Measurements from ENCODE around the gene PTPRA. TPM values are rescaled to one million over a fixed set of nuclear protein-coding genes. Genes with fewer than 3 reads are reported as not detected.

PTPRA gene
- total and polyA plus RNA-seq, 4 donors, result 8.7 to 24.3 (median 15.7) TPM

- no peak overlapping the region for H3K4me3 ChIP-seq (ENCODE audit: low read depth in 1 of 3, low read length in 3 of 3)
- no peaks in the 10 kb centered on the region for H3K36me3 ChIP-seq (ENCODE audit: control insufficient read depth in 4 of 4, insufficient read depth in 3 of 4, low read depth in 1 of 4, low read length in 3 of 4)
- no peak for TF ChIP-seq SP1 (IDR thresholded peaks at IDR 0.05)
- H3K4me1 ChIP-seq (ENCODE audit: control insufficient read depth in 4 of 4, insufficient read depth in 4 of 4, low read length in 3 of 4), result peaks cover 0 to 6% (median 0%) of the 10 kb centered on the region in 4 donors
- DNase-seq (ENCODE audit: low spot score), result no peak
- no peak overlapping the region for H3K27ac ChIP-seq (ENCODE audit: low read depth in 1 of 2, low read length in 2 of 2)
- no peaks in the 10 kb centered on the region for H3K27me3 ChIP-seq (ENCODE audit: control insufficient read depth in 4 of 4, insufficient read depth in 4 of 4, low read length in 3 of 4)
- WGBS, result 90% methylated on average over 3 of the region's 3 CpGs
- no peaks in the 10 kb centered on the region for H3K9me3 ChIP-seq (ENCODE audit: control insufficient read depth in 4 of 4, low read length in 3 of 4)
- no peak overlapping the region for H3K9ac ChIP-seq (ENCODE audit: low read depth in 1 of 2, low read length in 2 of 2)
Measured at GRCh38 chr20:2887715-2888114, 14.4 kb downstream of the PTPRA start.

GRCh38 chr20:2888224-2888955 is 15.1 kb downstream of the PTPRA start:
- peaks cover 0 to 6% (median under 1%) of the 10 kb centered on the region in 4 donors for H3K4me1 ChIP-seq (ENCODE audit: control insufficient read depth in 4 of 4, insufficient read depth in 4 of 4, low read length in 3 of 4)
- no peaks in the 10 kb centered on the region for H3K9me3 ChIP-seq (ENCODE audit: control insufficient read depth in 4 of 4, low read length in 3 of 4)
- no peak overlapping the region for H3K27ac ChIP-seq (ENCODE audit: low read depth in 1 of 2, low read length in 2 of 2)
- H3K27me3 ChIP-seq (ENCODE audit: control insufficient read depth in 4 of 4, insufficient read depth in 4 of 4, low read length in 3 of 4), result no peaks in the 10 kb centered on the region
- TF ChIP-seq FOXA2 (IDR thresholded peaks at IDR 0.05) (no peak), SP1 (IDR thresholded peaks at IDR 0.05) (no peak), YY1 (IDR thresholded peaks at IDR 0.05) (no peak), ATF3 (IDR thresholded peaks at IDR 0.05) (no peak), NR2F2 (IDR thresholded peaks at IDR 0.05) (no peak), RXRA (IDR thresholded peaks at IDR 0.05) (no peak), ZBTB33 (IDR thresholded peaks at IDR 0.05) (no peak), CTCF (IDR thresholded peaks at IDR 0.05; ENCODE audit: low read depth, low read length, missing input control) (no peak), MAX (IDR thresholded peaks at IDR 0.05) (no peak), EGR1 (IDR thresholded peaks at IDR 0.05; ENCODE audit: low read depth in 2 of 2) (no peak), JUND (IDR thresholded peaks at IDR 0.05) (no peak), FOXA1 (IDR thresholded peaks at IDR 0.05) (no peak), REST (IDR thresholded peaks at IDR 0.05) (no peak), RAD21 (IDR thresholded peaks at IDR 0.05) (no peak), HNF4A (conservative IDR thresholded peaks at IDR 0.05) (no peak), GABPA (IDR thresholded peaks at IDR 0.05 in 1 of 2, conservative IDR thresholded peaks at IDR 0.05 in 1 of 2) (no peak), HNF4G (IDR thresholded peaks at IDR 0.05) (no peak), TAF1 (conservative IDR thresholded peaks at IDR 0.05) (no peak)
- H3K9ac ChIP-seq (ENCODE audit: low read depth in 1 of 2, low read length in 2 of 2), result no peak overlapping the region
- DNase-seq (ENCODE audit: low spot score), result no peak
- H3K4me3 ChIP-seq (ENCODE audit: low read depth in 1 of 3, low read length in 3 of 3), result no peak overlapping the region
- no peaks in the 10 kb centered on the region for H3K36me3 ChIP-seq (ENCODE audit: control insufficient read depth in 4 of 4, insufficient read depth in 3 of 4, low read depth in 1 of 4, low read length in 3 of 4)
- WGBS, result 95% methylated on average over 4 of the region's 4 CpGs
